HCT116 (cell line): Measurements from ENCODE around the gene SLC8A1. TPM values are rescaled to one million over a fixed set of nuclear protein-coding genes. Genes with fewer than 3 reads are reported as not detected.

ENCODE experiments used
- ATAC-seq: fragments of 200-7000 bp; cut with Tn5 transposase; 2 replicates; pipeline ENCODE4 v1.9.1; 2020; ENCODE audit warnings: mild to moderate bottlenecking, moderate library complexity
- BruUV-seq: library from RNA; stranded (reverse); fragments of 400-500 nt; replicated peaks from 2 replicates; lab custom pipeline; 2021; lab: Mats Ljungman, UMichigan
- CTCF ChIA-PET: fragments of 300-600 bp; sonication (Branson Sonifier 250); formaldehyde crosslinking; loops from one replicate; lab custom pipeline; 2021; ENCODE audit warnings: antibody characterized with exemption; lab: Charles Lee
- POLR2A ChIA-PET: fragments of 300-600, 350-600 bp; sonication (Branson Sonifier 250); formaldehyde crosslinking; loops from one replicate; lab custom pipeline; 2021; ENCODE audit warnings: antibody characterized with exemption; lab: Charles Lee
- RAD21 ChIA-PET, 2 experiments: fragments of 300-600 bp; sonication (Branson Sonifier 250); formaldehyde crosslinking; loops; one replicate each; lab custom pipeline; 2023; ENCODE audit warnings: low total read pairs in 2 of 2; ENCODE audit not compliant: uncharacterized antibody in 2 of 2, unreplicated experiment in 2 of 2, low non-redundant PET in 1 of 2; lab: Charles Lee
- DNase-seq: peaks from one replicate; pipeline ENCODE4 v3.0.0-alpha.2; 2010; ENCODE audit warnings: low read depth, low spot score
- H2AFZ ChIP-seq: fragments of 200-600 bp; shearing (Covaris generic), sonication (generic); 2 replicates; pipeline ENCODE4 v1.6.1; 2017; ENCODE audit warnings: low read depth, mixed run types, mixed read lengths, antibody characterized with exemption, low read length; ENCODE audit not compliant: poor library complexity, severe bottlenecking
- H3K27ac ChIP-seq: 2 replicates; pipeline ENCODE4 v1.5.1; 2012; ENCODE audit warnings: low read depth, low read length
- H3K27me3 ChIP-seq: fragments of 200-600 bp; sonication (generic); 2 replicates; pipeline ENCODE4 v1.6.1; 2016; ENCODE audit warnings: mixed run types, low read length, mixed read lengths; ENCODE audit not compliant: insufficient read depth
- H3K36me3 ChIP-seq, 2 experiments: fragments of 200-500 bp in 1 of 2; fragments of 200-600 bp in 1 of 2; sonication (Bioruptor generic) in 1 of 2; sonication (generic) in 1 of 2; 2 replicates each; pipeline versions ENCODE4 v1.5.1 to v1.6.1; 2014 to 2016; ENCODE audit warnings: low read length in 2 of 2, inconsistent platforms in 1 of 2, mixed read lengths in 1 of 2, mixed run types in 1 of 2; ENCODE audit not compliant: insufficient read depth in 2 of 2, control insufficient read depth in 1 of 2
- H3K4me1 ChIP-seq, 2 experiments: fragments of 200-600 bp in 1 of 2; sonication (generic) in 1 of 2; 2 replicates each; pipeline versions ENCODE4 v1.5.1 to v1.6.1; 2012 to 2017; ENCODE audit warnings: low read length in 2 of 2, inconsistent platforms in 1 of 2, mild to moderate bottlenecking in 1 of 2, mixed read lengths in 1 of 2, mixed run types in 1 of 2, moderate library complexity in 1 of 2; ENCODE audit not compliant: insufficient read depth in 2 of 2, control insufficient read depth in 1 of 2
- H3K4me2 ChIP-seq: fragments of 200-600 bp; sonication (generic); 2 replicates; pipeline ENCODE4 v1.6.1; 2017; ENCODE audit warnings: mixed run types, low read length, mixed read lengths
- H3K4me3 ChIP-seq, 2 experiments: fragments of 200-600 bp in 1 of 2; sonication (generic) in 1 of 2; replicated peaks in 1 of 2; 2 replicates each; pipeline ENCODE4 v1.5.1; 2011 to 2016; ENCODE audit warnings: low read length in 2 of 2, control low read depth in 1 of 2, low read depth in 1 of 2, mild to moderate bottlenecking in 1 of 2, mixed read lengths in 1 of 2, mixed run types in 1 of 2
- H3K79me2 ChIP-seq: fragments of 200-600 bp; sonication (generic); 2 replicates; pipeline ENCODE4 v1.6.1; 2017; ENCODE audit warnings: mild to moderate bottlenecking, mixed run types, low read length, moderate library complexity, mixed read lengths; ENCODE audit not compliant: insufficient read depth
- H3K9ac ChIP-seq: fragments of 200-600 bp; sonication (generic); 2 replicates; pipeline ENCODE4 v1.6.1; 2016; ENCODE audit warnings: low read length, mixed read lengths
- H3K9me2 ChIP-seq: fragments of 200-600 bp; sonication (generic), shearing (Covaris generic); 2 replicates; pipeline ENCODE4 v1.6.1; 2017; ENCODE audit warnings: mixed run types, mild to moderate bottlenecking, moderate library complexity; ENCODE audit not compliant: insufficient read depth
- H3K9me3 ChIP-seq, 2 experiments: fragments of 200-500 bp in 1 of 2; fragments of 200-600 bp in 1 of 2; sonication (Bioruptor generic) in 1 of 2; sonication (generic) in 1 of 2; 2 replicates each; pipeline ENCODE4 v1.6.1; 2014 to 2017; ENCODE audit warnings: low read length in 2 of 2, mixed read lengths in 2 of 2, inconsistent platforms in 1 of 2, low read depth in 1 of 2, mild to moderate bottlenecking in 1 of 2, mixed run types in 1 of 2, moderate library complexity in 1 of 2; ENCODE audit not compliant: control insufficient read depth in 1 of 2, insufficient read depth in 1 of 2
- H4K20me1 ChIP-seq: fragments of 200-600 bp; sonication (generic), shearing (Covaris generic); 2 replicates; pipeline ENCODE4 v1.6.1; 2017; ENCODE audit warnings: mixed run types, mild to moderate bottlenecking, moderate library complexity; ENCODE audit not compliant: insufficient read depth
- ATF3 ChIP-seq: IDR thresholded peaks from 2 replicates; pipeline ENCODE4 v1.6.1; 2012
- CBX3 ChIP-seq: IDR thresholded peaks from 2 replicates; pipeline ENCODE4 v1.6.1; 2012; ENCODE audit warnings: low read depth
- CTCF ChIP-seq, 3 experiments: fragments of 200-600 bp in 1 of 3; sonication (generic) in 1 of 3; IDR thresholded peaks in 2 of 3; conservative IDR thresholded peaks in 1 of 3; 2 replicates each; pipeline ENCODE4 v1.5.1; 2012 to 2017; ENCODE audit warnings: low read depth in 2 of 3, low read length in 2 of 3, antibody characterized with exemption in 1 of 3, borderline replicate concordance in 1 of 3, control low read depth in 1 of 3, mild to moderate bottlenecking in 1 of 3, mixed read lengths in 1 of 3, mixed run types in 1 of 3, moderate library complexity in 1 of 3; ENCODE audit not compliant: insufficient read depth in 1 of 3
- ELF1 ChIP-seq: IDR thresholded peaks from 2 replicates; pipeline ENCODE4 v1.6.1; 2012; ENCODE audit warnings: low read depth, borderline replicate concordance
- EZH2 ChIP-seq: fragments of 200-600 bp; sonication (generic); IDR thresholded peaks from 2 replicates; pipeline ENCODE4 v1.6.1; 2017; ENCODE audit warnings: antibody characterized with exemption, mixed run types
- EZH2phosphoT487 ChIP-seq: fragments of 200-600 bp; IDR thresholded peaks from 2 replicates; pipeline ENCODE4 v1.6.1; 2018; ENCODE audit warnings: antibody characterized with exemption, borderline replicate concordance
- JUND ChIP-seq: IDR thresholded peaks from 2 replicates; pipeline ENCODE4 v1.6.1; 2012
- MAX ChIP-seq: IDR thresholded peaks from 2 replicates; pipeline ENCODE4 v1.6.1; 2012
- POLR2A ChIP-seq: IDR thresholded peaks from 2 replicates; pipeline ENCODE4 v1.7.0; 2011; ENCODE audit warnings: borderline replicate concordance; ENCODE audit not compliant: insufficient read depth, insufficient read length; ENCODE audit errors: extremely low read depth
- POLR2AphosphoS5 ChIP-seq: IDR thresholded peaks from 2 replicates; pipeline ENCODE4 v1.6.1; 2011; ENCODE audit warnings: mild to moderate bottlenecking, low read depth, low read length, moderate library complexity
- RAD21 ChIP-seq: IDR thresholded peaks from 2 replicates; pipeline ENCODE4 v1.6.1; 2012; ENCODE audit warnings: low read depth, mild to moderate bottlenecking
- REST ChIP-seq: IDR thresholded peaks from 2 replicates; pipeline ENCODE4 v1.6.1; 2012; ENCODE audit warnings: low read depth
- SIN3A ChIP-seq: IDR thresholded peaks from 2 replicates; pipeline ENCODE4 v1.6.1; 2012; ENCODE audit warnings: low read depth
- SRF ChIP-seq: IDR thresholded peaks from 2 replicates; pipeline ENCODE4 v1.6.1; 2012; ENCODE audit warnings: low read depth
- TCF7L2 ChIP-seq: IDR thresholded peaks from 2 replicates; pipeline ENCODE4 v1.7.0; 2011; ENCODE audit warnings: borderline replicate concordance, inconsistent platforms; ENCODE audit not compliant: insufficient read depth, insufficient read length; ENCODE audit errors: extremely low read depth
- YY1 ChIP-seq: IDR thresholded peaks from 2 replicates; pipeline ENCODE4 v1.6.1; 2011; ENCODE audit warnings: low read length, low read depth, moderate library complexity, mild to moderate bottlenecking; ENCODE audit not compliant: insufficient replicate concordance; ENCODE audit errors: extremely low read depth
- ZBTB33 ChIP-seq: IDR thresholded peaks from 2 replicates; pipeline ENCODE4 v1.6.1; 2011; ENCODE audit warnings: mild to moderate bottlenecking, low read length, moderate library complexity; ENCODE audit not compliant: insufficient replicate concordance; ENCODE audit errors: extremely low read depth
- ZFX ChIP-seq: fragments of 450-650 bp; IDR thresholded peaks from 2 replicates; pipeline ENCODE4 v1.6.1; 2017
- ZNF274 ChIP-seq: fragments of 200-500 bp; sonication (Bioruptor generic); IDR thresholded peaks from 2 replicates; pipeline ENCODE4 v1.6.1; 2014; ENCODE audit warnings: mild to moderate bottlenecking, low read depth, low read length, inconsistent platforms
- intact Hi-C: fragments of 100-400 bp; cut with micrococcal nuclease; formaldehyde crosslinking; loops from 2 replicates; pipeline ENCODE4 v1.10.0; 2022
- total RNA-seq: library from RNA; stranded (reverse); gene quantifications from one replicate; pipeline ENCODE4 v1.2.1, GENCODE V29; 2021; ENCODE audit not compliant: unreplicated experiment

Gene SLC8A1
- total RNA-seq, 1 experiment from 2014 or later, result 0.07 TPM

- TF ChIP-seq SIN3A (no peak), ZFX (no peak), MAX (no peak), ZBTB33 (no peak), ATF3 (no peak), SRF (no peak), JUND (no peak), CTCF (IDR thresholded peaks at IDR 0.05 in 2 of 3, conservative IDR thresholded peaks at IDR 0.05 in 1 of 3; ENCODE audit: borderline replicate concordance in 1 of 3, insufficient read depth in 1 of 3, low read depth in 2 of 3, low read length in 2 of 3) (no peak), POLR2AphosphoS5 (no peak), POLR2A (no peak), RAD21 (no peak), TCF7L2 (no peak), ZNF274 (no peak), EZH2 (no peak), YY1 (no peak), ELF1 (no peak), REST (no peak), CBX3 (no peak), EZH2phosphoT487 (no peak)
- Histone ChIP-seq H4K20me1 (no peaks in the 10 kb centered on the region), H3K4me3 (no peak overlapping the region), H3K27me3 (peaks cover 25% of the 10 kb centered on the region; the same call in 1 of the 2 replicates), H3K27ac (no peak overlapping the region), H3K36me3 (no peaks in the 10 kb centered on the region), H3K4me1 (no peaks in the 10 kb centered on the region), H3K4me2 (no peak overlapping the region), H3K9me2 (no peaks in the 10 kb centered on the region), H3K9me3 (no peaks in the 10 kb centered on the region), H2AFZ (no peak overlapping the region), H3K79me2 (no peaks in the 10 kb centered on the region), H3K9ac (no peak overlapping the region)
- intact Hi-C loops, result no loop called here
- DNase-seq (no peak), ATAC-seq (no peak)
- no TSS peak for BruUV-seq
- ChIA-PET CTCF (no interaction called here), POLR2A (no interaction called here), RAD21 (no interaction called here)
These were observed 289.9 kb downstream of the SLC8A1 start for GRCh38 chr2:40161986-40162385.
